HepG2 (cell line): ENCODE results near the gene LYSMD3. TPM values are rescaled to one million over a fixed set of nuclear protein-coding genes. Genes with fewer than 3 reads are reported as not detected.

Experiments
- ARNT ChIP-seq: fragments of 450-650 bp; IDR thresholded peaks from 2 replicates; pipeline ENCODE4 v1.6.1; 2017
- BCL6 ChIP-seq: IDR thresholded peaks from 2 replicates; pipeline ENCODE4 v1.6.1; 2016; ENCODE audit warnings: missing genetic modification reagents, missing compliant biosample characterization
- DR1 ChIP-seq: sonication (generic); formaldehyde crosslinking; IDR thresholded peaks from 2 replicates; pipeline ENCODE4 v1.8.0; 2021; ENCODE audit warnings: mild to moderate bottlenecking, missing genetic modification reagents, inconsistent platforms
- DRAP1 ChIP-seq: IDR thresholded peaks from 2 replicates; pipeline ENCODE4 v1.6.1; 2016; ENCODE audit warnings: missing genetic modification reagents, missing compliant biosample characterization
- FOXJ3 ChIP-seq: sonication (generic); formaldehyde crosslinking; IDR thresholded peaks from 2 replicates; pipeline ENCODE4 v1.4.0; 2020; ENCODE audit warnings: missing genetic modification reagents, mild to moderate bottlenecking, borderline replicate concordance
- GATAD2A ChIP-seq: IDR thresholded peaks from 2 replicates; pipeline ENCODE4 v1.6.1; 2016
- GFI1 ChIP-seq: sonication (generic); formaldehyde crosslinking; IDR thresholded peaks from 2 replicates; pipeline ENCODE4 v1.5.0; 2020; ENCODE audit warnings: missing genetic modification reagents, mild to moderate bottlenecking, borderline replicate concordance
- GMEB2 ChIP-seq: IDR thresholded peaks from 2 replicates; pipeline ENCODE4 v1.6.1; 2016; ENCODE audit warnings: missing biosample characterization, missing genetic modification reagents, low read depth
- HINFP ChIP-seq: sonication (generic); formaldehyde crosslinking; IDR thresholded peaks from 2 replicates; pipeline ENCODE4 v1.4.0; 2020; ENCODE audit warnings: low read depth, mild to moderate bottlenecking, missing genetic modification reagents
- KDM6A ChIP-seq: IDR thresholded peaks from 2 replicates; pipeline ENCODE4 v1.6.1; 2016; ENCODE audit warnings: low read depth
- MXD4 ChIP-seq: IDR thresholded peaks from 2 replicates; pipeline ENCODE4 v1.6.1; 2016; ENCODE audit warnings: mild to moderate bottlenecking, missing biosample characterization, missing genetic modification reagents
- NFYC ChIP-seq: IDR thresholded peaks from 2 replicates; pipeline ENCODE4 v1.6.1; 2016; ENCODE audit warnings: missing genetic modification reagents, missing compliant biosample characterization
- SMARCE1 ChIP-seq: fragments of 450-650 bp; IDR thresholded peaks from 2 replicates; pipeline ENCODE4 v1.6.1; 2017; ENCODE audit warnings: borderline replicate concordance
- SMC3 ChIP-seq: IDR thresholded peaks from 2 replicates; pipeline ENCODE4 v1.6.1; 2011; ENCODE audit warnings: low read length, improper control_type of control experiment
- SP140L ChIP-seq: sonication (generic); formaldehyde crosslinking; IDR thresholded peaks from 2 replicates; pipeline ENCODE4 v1.4.0; 2020; ENCODE audit warnings: missing genetic modification reagents, borderline replicate concordance
- TOE1 ChIP-seq: sonication (generic); formaldehyde crosslinking; IDR thresholded peaks from 2 replicates; pipeline ENCODE4 v1.4.0; 2020; ENCODE audit warnings: mild to moderate bottlenecking, missing genetic modification reagents
- U2AF1 ChIP-seq: fragments of 200-400 bp; formaldehyde crosslinking; optimal IDR thresholded peaks from 2 replicates; pipeline ENCODE3; 2017; ENCODE audit warnings: mild to moderate bottlenecking, low read depth, low read length
- ZBTB20 ChIP-seq: sonication (generic); formaldehyde crosslinking; IDR thresholded peaks from 2 replicates; pipeline ENCODE4 v1.8.1; 2023; ENCODE audit warnings: missing genetic modification reagents, low read depth, mild to moderate bottlenecking, borderline replicate concordance
- ZBTB8A ChIP-seq: sonication (generic); formaldehyde crosslinking; IDR thresholded peaks from 2 replicates; pipeline ENCODE4 v1.4.0; 2020; ENCODE audit warnings: mild to moderate bottlenecking, low read depth, missing genetic modification reagents, borderline replicate concordance
- ZFP36L2 ChIP-seq: sonication (generic); formaldehyde crosslinking; IDR thresholded peaks from 2 replicates; pipeline ENCODE4 v1.4.0; 2020; ENCODE audit warnings: missing genetic modification reagents
- ZNF124 ChIP-seq: sonication (generic); formaldehyde crosslinking; IDR thresholded peaks from 2 replicates; pipeline ENCODE4 v1.4.0; 2020; ENCODE audit warnings: missing genetic modification reagents
- ZNF205 ChIP-seq: IDR thresholded peaks from 2 replicates; pipeline ENCODE4 v1.6.1; 2018; ENCODE audit warnings: missing biosample characterization, missing genetic modification reagents
- ZNF563 ChIP-seq: sonication (generic); formaldehyde crosslinking; IDR thresholded peaks from 2 replicates; pipeline ENCODE4 v1.8.0; 2022; ENCODE audit warnings: mild to moderate bottlenecking, moderate library complexity, missing genetic modification reagents
- ZNF7 ChIP-seq: IDR thresholded peaks from 2 replicates; pipeline ENCODE4 v1.6.1; 2016; ENCODE audit warnings: missing biosample characterization, missing genetic modification reagents
- ZNF710 ChIP-seq: sonication (generic); formaldehyde crosslinking; IDR thresholded peaks from 2 replicates; pipeline ENCODE4 v1.5.0; 2020; ENCODE audit warnings: mild to moderate bottlenecking, missing genetic modification reagents, borderline replicate concordance
- ZNF720 ChIP-seq: sonication (generic); formaldehyde crosslinking; IDR thresholded peaks from 2 replicates; pipeline ENCODE4 v1.4.0; 2020; ENCODE audit warnings: missing genetic modification reagents
- polyA plus RNA-seq, 8 experiments: library from polyadenylated mRNA; depleted of rRNA in 3 of 8; stranded (reverse) in 7 of 8; unstranded in 1 of 8; fragments of >200 nt; fragmentation: Illumina TruSeq in 4 of 8; extraction: Trizol in 4 of 8; gene quantifications; 2 replicates each; pipeline versions ENCODE4 v1.2.1 to v1.2.3, GENCODE V29; 2011 to 2016; ENCODE audit warnings: low read depth in 4 of 8, missing spikeins in 1 of 8, mixed read lengths in 1 of 8; ENCODE audit not compliant: insufficient read depth in 1 of 8
- total RNA-seq, 5 experiments: library from RNA; depleted of rRNA; stranded (reverse); fragments of >200 nt; fragmentation: Illumina TruSeq; extraction: Trizol; gene quantifications; 2 replicates each; pipeline ENCODE4 v1.2.3, GENCODE V29; 2016; ENCODE audit warnings: low read depth in 1 of 5

The LYSMD3 gene
- total and polyA plus RNA-seq, 2 of the 13 experiments (the other 11 are each of a cell fraction or from before 2014, with no cell fraction given), result 9.1 to 13.8 TPM

GRCh38 chr5:90474235-90475107 is 54.9 kb downstream of the LYSMD3 start, which contains the start of the genes MBLAC2 and POLR3G (continued):
- TF ChIP-seq ZBTB8A (CRISPR knock-in tag) (no peak), BCL6 (CRISPR knock-in tag) (peak; percentile 40; the same call in 1 of the 2 replicates), ZBTB20 (CRISPR knock-in tag) (0 out of 2 replicates have a peak, but pooled peaks have one; percentile 69), U2AF1 (no peak), NFYC (CRISPR knock-in tag) (no peak; the same call in 1 of the 2 replicates), SP140L (no peak), GMEB2 (peak; percentile 37; the same call in 1 of the 2 replicates), ZNF563 (CRISPR knock-in tag) (peak; percentile 93), ZNF720 (no peak), MXD4 (no peak; the same call in 1 of the 2 replicates), ZNF124 (peak; percentile 20; the same call in 1 of the 2 replicates), FOXJ3 (CRISPR knock-in tag) (no peak; the same call in 1 of the 2 replicates), TOE1 (CRISPR knock-in tag) (no peak), ZNF7 (CRISPR knock-in tag) (no peak), ARNT (no peak), ZNF710 (CRISPR knock-in tag) (peak; percentile 93), GFI1 (peak; percentile 60; the same call in 1 of the 2 replicates), DRAP1 (CRISPR knock-in tag) (peak; percentile 89), ZFP36L2 (CRISPR knock-in tag) (no peak), SMARCE1 (no peak), SMC3 (no peak), ZNF205 (CRISPR knock-in tag) (no peak), KDM6A (CRISPR knock-in tag) (no peak), GATAD2A (CRISPR knock-in tag) (peak; percentile 74), HINFP (CRISPR knock-in tag) (no peak), DR1 (peak; percentile 89)
